GM21723 (cell line): ENCODE results near the gene AOPEP.

Experiments
- ATAC-seq: cut with Tn5 transposase; IDR thresholded peaks from one replicate; pipeline ENCODE4 v1.9.1; 2021; ENCODE audit warnings: mild to moderate bottlenecking, moderate library complexity; ENCODE audit not compliant: unreplicated experiment

The AOPEP gene

DNA sequence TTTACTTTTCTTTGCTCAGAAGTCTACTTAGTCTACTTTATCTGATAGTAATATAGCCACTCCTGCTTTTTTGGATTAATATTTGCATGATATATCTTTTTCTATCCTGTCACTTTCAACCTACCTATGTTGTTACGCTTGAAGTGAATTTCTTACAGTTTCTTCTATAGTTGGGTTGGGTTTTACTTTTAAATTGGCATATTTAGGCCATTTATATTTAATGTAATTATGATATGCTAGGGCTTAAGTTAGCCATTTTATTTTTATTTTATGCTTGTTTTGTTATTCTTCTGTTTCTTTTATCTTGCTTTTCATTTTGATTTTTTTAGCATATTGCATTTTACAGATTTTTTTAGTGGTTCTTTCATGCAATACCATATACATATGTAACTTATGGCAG is 164.7 kb downstream of the AOPEP start:
- no peak for ATAC-seq

DNA sequence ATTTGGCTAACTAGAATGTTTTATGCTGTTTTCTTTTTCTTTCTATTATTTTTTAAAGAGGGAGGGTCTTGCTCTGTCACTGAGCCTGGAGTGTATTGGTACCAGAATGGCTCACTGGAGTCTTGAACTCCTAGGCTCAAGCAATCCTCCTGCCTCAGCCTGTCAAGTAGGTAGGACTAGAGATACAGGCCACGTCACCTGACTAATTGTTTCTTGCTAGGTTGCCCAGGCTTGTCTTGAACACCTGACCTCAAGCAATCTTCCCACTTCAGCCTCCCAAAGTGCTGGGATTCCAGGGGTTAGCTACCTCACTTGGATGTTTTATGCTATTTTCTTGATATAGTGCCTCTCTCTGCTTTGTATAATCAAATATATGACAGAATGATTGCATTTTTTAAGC is 166.2 kb downstream of the AOPEP start:
- no peak for ATAC-seq

DNA sequence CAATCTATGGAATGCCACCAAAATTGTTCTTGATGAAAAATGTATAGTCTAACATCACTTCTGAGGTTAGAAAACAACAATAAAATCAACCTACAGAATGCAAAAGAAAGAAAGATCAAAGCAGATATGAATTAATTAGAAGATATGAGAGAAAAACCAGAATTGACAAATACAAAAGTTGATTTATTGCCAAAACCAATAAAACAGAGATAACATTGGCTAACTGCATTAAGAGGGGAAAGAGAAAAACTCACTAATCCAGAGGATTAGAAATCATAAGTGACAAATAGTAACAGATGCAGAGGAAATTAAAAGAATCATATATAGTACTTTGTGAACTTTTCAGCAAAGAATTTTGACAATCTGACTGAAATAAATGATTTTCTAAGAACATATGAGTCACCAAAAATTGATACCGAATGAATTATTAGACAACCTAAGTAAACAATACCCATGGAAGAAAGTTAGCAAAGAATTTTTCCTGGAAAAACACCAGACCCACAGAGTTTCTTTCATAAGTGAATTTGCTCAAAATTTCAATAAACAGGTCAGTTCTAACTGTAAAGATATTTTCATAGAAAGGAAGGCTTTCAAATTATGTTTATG is 167.7 kb downstream of the AOPEP start:
- ATAC-seq = no peak

DNA sequence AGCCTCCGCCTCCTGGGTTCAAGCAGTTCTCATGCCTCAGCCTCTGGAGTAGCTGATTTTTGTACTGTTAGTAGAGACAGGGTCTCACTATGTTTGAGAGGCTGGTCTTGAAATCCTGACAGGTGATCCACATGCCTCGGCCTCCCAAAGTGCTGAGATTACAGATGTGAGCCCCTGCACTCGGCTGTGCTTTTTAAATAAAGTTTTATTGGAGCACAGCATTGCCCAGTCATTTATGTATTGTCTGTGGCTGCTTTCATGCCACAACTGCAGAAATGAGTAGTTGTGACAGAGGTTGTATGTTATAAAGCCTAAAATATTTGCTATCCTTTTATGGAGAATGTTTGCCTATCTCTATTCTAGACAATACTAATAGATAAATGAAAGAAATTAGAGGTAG is 169.2 kb downstream of the AOPEP start:
- no peak for ATAC-seq

DNA sequence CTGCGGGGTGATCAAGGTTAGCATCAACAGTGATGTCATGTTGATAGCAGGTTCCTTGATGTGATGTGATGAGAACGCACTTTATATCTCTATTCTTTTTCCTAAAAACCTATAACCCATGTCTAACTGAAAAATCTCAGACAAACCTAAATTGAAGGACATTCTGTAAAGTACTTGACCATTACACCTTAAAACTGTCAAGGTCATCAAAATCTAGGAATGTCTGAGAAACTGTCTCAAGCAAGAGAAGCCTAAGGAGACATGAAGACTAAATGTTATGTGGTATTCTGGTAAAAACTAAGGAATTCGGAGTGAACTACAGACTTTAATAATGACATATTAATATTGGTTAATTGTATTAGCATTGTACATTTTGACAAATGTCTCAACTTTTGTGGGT is 170.0 kb downstream of the AOPEP start:
- ATAC-seq = no peak

DNA sequence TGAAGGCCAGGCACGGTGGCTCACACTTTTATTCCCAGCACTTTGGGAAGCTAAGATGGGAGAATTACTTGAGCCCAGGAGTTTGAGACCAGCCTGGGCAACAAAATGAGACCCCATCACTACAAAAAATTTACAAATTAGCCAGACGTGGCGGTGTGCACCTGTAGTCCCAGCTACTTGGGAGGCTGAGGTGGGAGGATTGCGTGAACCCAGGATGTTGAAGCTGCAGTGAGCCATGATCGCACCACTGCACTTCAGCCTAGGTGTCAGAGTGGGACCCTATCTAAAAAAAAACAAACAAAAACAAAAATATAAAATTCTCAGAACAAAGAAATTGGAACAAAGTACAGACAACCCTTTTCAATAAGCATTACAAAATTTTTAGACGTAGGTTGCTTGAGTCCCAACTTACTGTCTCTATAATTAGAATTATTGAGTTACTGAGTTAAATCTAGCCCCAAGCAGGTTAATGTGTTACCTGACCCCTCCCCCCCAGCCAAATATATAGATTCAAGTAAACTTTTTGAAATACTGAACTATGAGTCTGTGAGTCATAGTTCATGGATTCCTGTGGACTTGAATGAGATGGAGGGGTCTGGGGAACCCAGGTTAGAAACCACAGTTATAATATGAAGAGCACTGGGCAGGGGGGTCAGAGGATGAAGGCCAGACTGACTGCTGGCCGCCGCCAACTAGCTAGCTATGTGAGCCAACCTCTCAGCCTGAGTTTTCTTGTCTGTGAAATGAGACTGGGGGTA is 173.1 kb downstream of the AOPEP start:
- no peak for ATAC-seq

DNA sequence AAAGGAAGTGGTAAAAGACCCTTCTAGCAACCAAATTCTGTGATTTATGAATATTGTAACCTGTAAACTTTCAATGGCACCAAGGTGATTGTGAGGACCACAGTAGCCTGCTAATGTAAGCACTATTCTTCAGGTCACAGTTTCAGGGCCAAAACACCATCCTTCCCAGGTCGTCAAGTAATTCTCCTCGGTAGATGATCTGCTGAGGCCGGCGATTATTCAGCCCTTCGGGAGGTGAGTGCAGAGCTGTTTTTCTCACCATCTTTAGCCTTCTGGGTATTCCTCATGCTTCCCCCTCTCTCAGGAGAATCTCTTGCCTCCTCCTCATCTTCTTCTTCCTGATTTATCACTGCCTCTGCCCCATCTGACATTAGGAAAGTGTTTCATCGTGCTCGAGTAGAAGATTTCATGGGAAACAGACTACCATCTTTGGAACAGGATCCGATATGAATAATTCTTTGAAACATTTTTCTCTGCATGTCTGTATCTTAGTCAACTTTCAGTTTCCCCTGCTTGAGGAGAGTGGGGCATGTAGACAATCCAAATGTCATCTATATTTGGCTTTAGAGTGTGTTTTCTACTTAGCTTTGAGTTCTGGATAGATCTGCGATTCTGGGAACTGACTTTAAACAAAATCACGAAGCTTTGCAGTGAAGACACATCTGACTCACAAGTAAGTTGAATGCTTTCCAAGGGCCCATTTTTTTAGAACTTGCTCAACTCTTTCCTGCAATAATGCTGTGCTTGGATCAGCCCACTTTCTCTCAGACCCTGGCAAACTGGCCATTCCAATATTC is 173.9 kb downstream of the AOPEP start:
- no peak for ATAC-seq

DNA sequence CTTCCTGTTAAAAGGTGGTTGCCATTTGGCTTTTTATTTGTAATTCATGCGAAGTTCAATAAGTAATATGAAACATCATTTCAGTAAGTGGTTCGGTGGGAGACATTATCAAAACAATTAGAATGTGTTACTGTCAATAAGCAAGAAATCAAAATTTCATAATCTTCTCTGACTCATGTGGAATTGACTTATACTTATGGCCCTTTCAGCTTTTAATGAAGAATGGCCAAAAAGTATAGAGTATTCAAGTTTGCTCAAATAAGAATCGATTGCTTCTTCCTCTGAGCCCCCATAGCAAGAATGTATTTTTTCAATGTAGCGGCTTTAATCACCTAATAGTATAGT is 174.5 kb downstream of the AOPEP start:
- no peak for ATAC-seq

DNA sequence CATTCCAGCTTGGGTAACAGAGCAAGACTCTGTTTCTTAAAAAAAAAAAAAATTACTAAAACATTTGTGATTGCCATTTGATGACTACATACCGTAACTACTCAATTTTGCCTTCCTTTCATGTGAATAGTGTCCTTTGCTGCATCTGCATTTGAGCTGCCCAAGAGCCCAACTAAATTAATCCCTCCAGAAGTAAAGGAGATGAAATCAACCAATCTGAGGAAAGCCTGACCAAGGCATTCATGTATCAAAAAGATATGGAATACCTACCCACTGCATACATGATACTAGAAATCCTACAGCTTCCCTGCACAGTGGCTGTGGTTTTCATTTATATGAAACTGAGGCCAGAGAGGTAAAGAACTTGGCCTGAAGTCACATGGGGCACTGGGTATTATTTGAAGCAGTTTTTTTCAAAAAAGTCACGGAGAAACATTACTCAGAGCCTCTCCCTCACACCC is 177.5 kb downstream of the AOPEP start:
- no peak for ATAC-seq

DNA sequence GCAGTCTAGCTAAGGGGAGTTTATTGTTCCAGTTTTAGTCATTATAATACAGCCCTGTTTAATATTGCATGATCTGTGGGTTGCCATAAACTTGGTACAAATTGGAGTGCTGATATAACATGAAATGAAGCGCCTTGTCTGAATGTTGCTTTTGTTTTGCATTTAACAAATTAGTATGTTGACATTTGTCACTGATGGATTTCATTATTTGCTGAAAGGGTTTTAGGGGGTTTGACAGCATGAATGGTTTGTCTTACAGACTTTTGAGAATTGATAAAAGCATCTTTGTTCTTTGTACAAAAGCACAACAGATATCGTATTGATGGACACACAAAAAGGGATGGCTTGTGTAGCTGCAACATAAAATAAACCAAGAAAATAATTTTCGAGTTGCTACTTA is 178.3 kb downstream of the AOPEP start:
- ATAC-seq = no peak

DNA sequence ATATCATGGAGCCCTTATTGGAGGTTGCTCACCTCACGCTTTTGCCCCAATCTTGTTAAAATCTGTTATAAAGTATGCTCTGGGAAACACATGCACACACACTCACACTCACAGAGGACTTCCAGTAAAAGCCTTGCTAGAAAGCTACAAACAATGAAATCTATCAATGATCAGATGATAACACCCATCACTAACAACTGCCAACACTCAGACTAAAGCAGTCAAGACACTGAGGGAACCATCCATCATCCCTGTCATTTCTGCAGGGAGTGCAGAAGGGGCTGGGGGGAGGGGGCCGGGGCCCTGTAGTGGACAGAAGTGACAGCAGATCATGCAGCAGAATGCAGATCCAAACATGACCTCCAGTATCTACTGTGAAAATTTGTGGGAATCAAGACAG is 179.1 kb downstream of the AOPEP start:
- no peak for ATAC-seq

DNA sequence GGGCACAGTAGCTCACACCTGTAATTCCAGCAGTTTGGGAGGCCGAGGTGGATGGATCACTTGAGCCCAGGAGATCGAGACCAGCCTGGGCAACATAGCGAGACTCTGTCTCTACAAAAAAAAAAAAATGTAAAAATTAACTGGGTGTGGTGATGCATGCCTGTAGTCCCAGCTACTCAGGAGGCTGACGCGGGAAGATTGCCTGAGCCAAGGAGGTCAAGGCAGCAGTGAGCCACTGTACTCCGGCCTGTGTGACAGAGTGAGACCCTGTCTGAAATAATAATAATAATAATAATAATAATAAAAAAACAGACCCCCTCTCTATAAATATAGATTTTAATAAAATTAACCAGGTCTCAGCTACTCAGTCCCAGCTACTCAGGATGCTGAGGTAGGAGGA is 179.7 kb downstream of the AOPEP start:
- no peak for ATAC-seq

DNA sequence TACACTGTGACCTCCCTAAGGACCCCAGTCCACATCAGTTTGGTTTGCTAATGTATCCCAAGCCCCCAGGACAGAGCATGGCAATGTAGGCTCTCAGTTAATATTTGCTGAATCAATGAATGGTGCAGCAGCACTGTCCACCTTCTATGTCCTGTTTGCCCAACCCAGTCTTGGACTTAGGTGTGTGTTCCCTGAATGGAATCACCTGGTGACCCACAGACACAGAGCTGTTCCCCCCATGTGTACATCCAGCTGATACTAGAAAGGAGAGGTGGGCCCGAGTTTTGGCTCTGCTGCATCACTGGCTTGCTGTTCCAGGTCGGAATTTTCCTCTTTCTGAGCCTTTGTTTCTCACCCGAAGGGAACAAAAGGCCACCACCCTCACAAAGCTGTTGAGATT is 180.2 kb downstream of the AOPEP start:
- no peak for ATAC-seq

DNA sequence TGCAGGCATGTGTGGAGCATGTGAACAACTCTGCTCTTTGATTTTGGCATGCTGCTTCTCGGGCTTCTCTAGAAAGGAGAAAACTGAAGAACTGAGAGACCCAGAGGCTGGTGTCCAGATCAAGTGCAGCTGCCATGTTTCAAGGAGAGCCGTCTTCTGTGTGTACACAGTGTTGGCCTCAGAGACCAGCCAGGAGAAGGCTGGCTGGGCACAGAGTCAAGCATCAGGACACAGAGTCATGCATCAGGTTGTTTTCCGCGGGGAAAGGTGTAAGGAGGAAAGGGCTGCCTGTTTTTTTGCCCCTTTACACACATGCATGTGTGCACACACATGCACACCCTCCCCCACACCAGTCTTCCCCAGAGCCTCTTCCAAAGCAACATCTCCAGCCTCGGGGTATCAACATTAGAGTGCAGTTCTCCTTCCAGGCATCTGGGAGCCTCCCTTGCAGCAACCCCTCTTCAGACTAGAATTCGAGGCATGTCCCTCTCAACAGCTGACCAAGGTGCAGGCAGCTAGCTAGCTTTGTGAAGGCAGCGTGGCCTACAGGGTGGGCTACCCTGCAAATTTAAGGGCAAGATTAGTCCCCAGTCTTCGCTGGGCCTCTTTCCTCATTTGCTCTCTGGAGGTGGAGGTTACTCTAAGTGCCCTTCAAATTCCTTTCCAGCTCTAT is 180.9 kb downstream of the AOPEP start:
- ATAC-seq = no peak

DNA sequence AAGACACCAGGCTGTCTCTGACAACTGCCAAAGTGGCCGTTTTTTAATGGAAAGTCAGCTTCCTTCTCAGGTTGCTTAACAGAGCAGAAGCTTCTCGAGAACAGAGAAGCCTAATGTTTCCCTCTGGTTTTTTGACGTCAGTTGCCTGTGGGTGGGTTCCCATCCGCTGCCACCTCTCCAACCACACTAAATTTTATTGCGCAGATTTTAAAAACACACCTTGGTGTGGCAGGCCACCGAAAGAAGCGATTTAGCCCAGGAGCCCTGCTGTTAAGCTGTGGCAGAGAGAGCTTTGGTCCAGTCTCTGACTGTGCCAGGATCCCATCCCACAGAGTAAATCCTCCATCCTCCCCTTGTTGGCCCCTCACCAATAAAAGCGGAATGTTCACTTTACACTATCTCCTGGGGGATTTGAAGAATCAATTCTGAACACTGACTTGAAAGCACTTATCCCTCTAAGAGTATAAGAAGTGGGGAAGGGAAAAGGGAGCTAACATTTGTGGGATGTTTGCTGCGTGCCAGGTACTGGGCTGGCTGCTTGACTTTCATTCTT is 181.6 kb downstream of the AOPEP start:
- no peak for ATAC-seq

DNA sequence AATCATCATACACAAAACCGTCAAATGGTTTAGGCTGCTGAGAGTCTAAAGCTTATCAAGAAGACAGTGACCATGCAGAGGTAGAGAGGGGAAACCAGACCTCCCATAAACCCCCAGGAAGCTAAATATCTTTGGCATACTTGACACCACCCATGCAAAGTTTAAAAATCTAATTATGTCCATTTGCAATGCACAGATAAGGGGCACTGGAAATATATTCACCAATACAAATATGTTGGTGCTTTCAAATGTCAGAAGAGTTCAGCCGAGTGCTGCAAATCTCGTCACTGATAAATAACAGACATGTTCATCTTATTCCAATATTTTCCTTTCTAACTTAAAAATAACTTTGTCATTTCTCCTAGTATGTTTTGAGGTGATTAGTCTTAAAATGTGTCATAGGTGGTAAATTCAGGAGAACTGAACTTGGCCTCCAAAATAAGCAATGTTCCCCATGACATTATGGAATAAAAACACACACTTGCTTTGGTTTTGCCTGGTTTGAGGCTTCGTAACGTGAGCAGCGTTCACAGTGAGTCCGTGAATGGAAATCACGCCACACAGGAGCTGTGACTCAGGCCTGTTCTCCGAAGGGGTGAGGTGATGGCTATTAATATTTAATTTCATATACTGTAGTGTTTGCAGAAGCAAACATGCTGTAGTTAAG is 182.2 kb downstream of the AOPEP start:
- no peak for ATAC-seq

DNA sequence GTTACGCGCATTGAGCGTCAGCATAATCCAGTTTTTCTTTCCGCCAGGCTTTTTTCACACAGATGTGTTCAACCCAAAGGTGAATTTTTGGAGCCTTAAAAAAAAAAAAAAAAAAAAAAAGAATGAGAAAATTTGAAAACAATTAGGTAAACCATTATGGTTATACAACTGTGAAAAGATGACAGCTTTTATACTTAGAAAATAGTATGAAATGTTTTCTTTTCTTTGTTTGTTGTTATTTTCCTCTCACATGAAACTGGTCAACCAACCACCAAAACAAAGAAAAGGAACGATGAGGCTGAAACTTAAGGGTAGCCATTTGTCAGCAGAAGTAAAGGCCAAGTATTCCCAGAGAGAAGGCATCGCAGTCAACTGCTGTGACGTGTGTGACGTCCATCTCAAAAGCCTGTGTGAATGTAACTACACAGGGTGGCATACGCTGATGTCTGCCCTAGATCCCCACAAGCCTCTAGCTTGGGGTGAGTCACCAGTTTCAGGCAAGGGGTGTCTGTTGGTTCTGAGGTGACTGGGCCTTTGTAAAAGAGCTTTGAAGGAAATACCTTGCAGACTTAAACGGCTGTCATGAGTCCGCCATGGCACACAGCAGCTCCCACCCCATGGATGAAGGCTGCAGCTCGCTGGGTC is 182.9 kb downstream of the AOPEP start:
- no peak for ATAC-seq

DNA sequence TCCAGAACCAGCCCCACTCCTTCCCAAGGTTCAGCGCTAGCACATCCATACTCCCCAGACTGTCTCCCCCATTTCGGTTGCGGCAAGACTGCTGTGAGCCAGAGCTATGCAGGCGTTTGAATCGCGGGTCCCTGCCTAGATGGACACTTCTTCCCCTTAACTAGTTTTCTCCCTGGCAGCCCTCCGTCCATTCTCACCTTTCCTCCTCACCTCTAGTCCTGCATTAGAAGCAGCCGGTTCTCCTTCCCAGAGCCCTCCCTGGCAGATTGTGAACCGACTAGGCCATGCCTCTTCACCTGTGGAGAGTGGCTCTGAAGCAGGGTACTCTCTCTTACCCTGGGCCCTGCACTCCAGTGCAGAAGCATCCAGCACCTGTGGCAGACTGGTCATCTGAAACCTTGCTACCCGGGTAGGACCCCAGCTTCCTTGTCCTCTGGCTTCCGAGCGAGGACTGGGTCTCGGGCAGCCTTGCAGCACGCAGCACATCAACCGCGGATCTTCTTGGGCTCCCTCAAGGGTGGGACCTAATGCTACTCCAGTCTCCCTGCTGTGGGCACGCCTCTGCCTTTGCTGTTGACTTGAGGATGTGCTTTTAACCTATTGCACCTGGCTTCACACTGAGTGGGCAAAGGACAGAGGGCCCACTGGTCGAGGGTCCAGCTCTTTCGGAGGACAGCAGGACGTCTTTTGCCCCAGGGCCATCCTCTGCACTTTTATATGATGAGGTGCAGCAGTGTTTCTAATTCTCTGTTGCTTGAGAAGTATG is 183.6 kb downstream of the AOPEP start:
- no peak for ATAC-seq

DNA sequence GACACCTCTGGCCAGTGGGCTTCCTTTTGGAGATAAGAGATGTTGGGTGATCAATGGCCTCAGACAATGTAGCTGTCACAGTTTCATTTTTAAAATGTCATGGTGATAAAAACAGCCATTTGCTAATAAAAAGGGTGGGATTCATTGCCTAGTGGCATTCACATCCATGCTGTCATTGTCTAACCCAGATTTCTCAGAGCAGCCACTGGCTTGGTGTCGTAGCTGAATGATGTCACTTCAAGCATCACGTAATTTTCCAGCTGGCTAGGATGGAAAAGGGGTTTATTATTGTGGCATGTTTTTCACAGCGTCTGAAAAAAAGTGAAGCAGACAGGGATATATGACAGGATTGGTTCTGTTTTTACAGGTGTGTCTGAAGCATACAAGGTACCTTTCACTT is 184.7 kb downstream of the AOPEP start:
- ATAC-seq = no peak
